Measurements from ENCODE around the gene VPS18.

Gene VPS18

GRCh38 chr15:40863660-40864270, 30.5 kb upstream of the VPS18 start:
- DNase-seq (ENCODE audit: low read depth): no peak
- no peak overlapping the region for H3K4me3 ChIP-seq (ENCODE audit: low read depth, low read length)
- TF ChIP-seq CTCF (IDR thresholded peaks at IDR 0.05; ENCODE audit: low read depth, low read length) (no peak), MAX (IDR thresholded peaks at IDR 0.05; ENCODE audit: low read depth, low read length) (no peak), POLR2A (IDR thresholded peaks at IDR 0.05; ENCODE audit: extremely low read depth, insufficient read length) (no peak), MYC (IDR thresholded peaks at IDR 0.05; ENCODE audit: low read depth, low read length) (no peak)

GRCh38 chr15:40867199-40867598, 27.1 kb upstream of the VPS18 start:
- TF ChIP-seq MAX (IDR thresholded peaks at IDR 0.05; ENCODE audit: low read depth, low read length) (no peak), POLR2A (IDR thresholded peaks at IDR 0.05; ENCODE audit: extremely low read depth, insufficient read length) (no peak), CTCF (IDR thresholded peaks at IDR 0.05; ENCODE audit: low read depth, low read length) (no peak)
- no peak for DNase-seq (ENCODE audit: low read depth)
- H3K4me3 ChIP-seq (ENCODE audit: low read depth, low read length): no peak overlapping the region

- no peak overlapping the region for H3K4me3 ChIP-seq (ENCODE audit: low read depth, low read length)
- no peak for DNase-seq (ENCODE audit: low read depth)
- TF ChIP-seq POLR2A (IDR thresholded peaks at IDR 0.05; ENCODE audit: extremely low read depth, insufficient read length): no peak
- TF ChIP-seq MAX (IDR thresholded peaks at IDR 0.05; ENCODE audit: low read depth, low read length): no peak
- no peak for TF ChIP-seq MYC (IDR thresholded peaks at IDR 0.05; ENCODE audit: low read depth, low read length)
- no peak for TF ChIP-seq CTCF (IDR thresholded peaks at IDR 0.05; ENCODE audit: low read depth, low read length)
Observed at GRCh38 chr15:40869686-40870085, 24.6 kb upstream of the VPS18 start.

- no peak for DNase-seq (ENCODE audit: low read depth)
- no peak for TF ChIP-seq POLR2A (IDR thresholded peaks at IDR 0.05; ENCODE audit: extremely low read depth, insufficient read length)
- no peak for TF ChIP-seq CTCF (IDR thresholded peaks at IDR 0.05; ENCODE audit: low read depth, low read length)
- TF ChIP-seq MYC (IDR thresholded peaks at IDR 0.05; ENCODE audit: low read depth, low read length): no peak
- no peak for TF ChIP-seq MAX (IDR thresholded peaks at IDR 0.05; ENCODE audit: low read depth, low read length)
- H3K4me3 ChIP-seq (ENCODE audit: low read depth, low read length): no peak overlapping the region
Observed at GRCh38 chr15:40870716-40871115, 23.5 kb upstream of the VPS18 start.

GRCh38 chr15:40871749-40872617, 22.3 kb upstream of the VPS18 start:
- H3K4me3 ChIP-seq (ENCODE audit: low read depth, low read length): no peak overlapping the region
- DNase-seq (ENCODE audit: low read depth): no peak
- TF ChIP-seq MAX (IDR thresholded peaks at IDR 0.05; ENCODE audit: low read depth, low read length) (no peak), CTCF (IDR thresholded peaks at IDR 0.05; ENCODE audit: low read depth, low read length) (no peak), POLR2A (IDR thresholded peaks at IDR 0.05; ENCODE audit: extremely low read depth, insufficient read length) (no peak), MYC (IDR thresholded peaks at IDR 0.05; ENCODE audit: low read depth, low read length) (no peak)
